Measurements from ENCODE around the gene CDH4.

DNA sequence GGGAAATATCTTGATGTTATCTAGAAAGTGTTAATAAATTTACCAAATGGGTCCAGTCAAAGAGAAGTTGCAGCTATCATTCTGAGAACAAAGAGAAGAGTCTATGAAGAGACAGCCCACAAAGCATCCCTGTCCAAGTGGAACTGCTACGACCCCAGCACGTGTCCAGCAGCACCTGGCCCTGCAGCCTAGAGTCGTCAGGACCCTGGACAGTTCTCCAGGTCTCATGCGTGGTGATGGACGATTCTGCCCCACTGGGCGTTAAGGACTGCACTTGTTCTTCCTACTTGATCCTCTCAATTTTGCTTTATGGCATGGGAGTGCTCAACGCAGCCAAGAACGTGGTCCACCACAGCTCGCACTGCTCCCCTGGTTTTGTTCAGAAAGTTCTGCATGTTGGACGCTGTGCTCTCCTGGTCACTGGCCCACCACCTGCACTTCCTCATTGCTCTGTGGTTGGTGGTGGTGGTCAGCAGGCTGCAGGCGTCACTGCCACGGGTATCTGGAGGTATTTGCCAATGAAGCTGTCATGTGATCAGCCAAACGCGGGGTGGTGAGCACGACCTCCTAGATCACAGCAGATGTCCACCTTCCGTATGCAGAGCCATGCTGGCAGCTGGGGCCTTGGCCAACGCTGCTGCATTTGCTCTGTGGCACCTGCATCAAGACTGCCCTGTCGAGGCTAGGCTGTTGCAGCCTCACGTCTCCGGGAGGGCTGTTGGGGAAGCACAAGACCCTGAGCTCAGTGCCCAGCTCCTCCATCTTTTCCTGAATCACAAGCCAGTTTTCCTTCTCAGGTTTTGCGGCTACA lies 356.4 kb downstream of the CDH4 start:
- TF ChIP-seq, protein P1, sequence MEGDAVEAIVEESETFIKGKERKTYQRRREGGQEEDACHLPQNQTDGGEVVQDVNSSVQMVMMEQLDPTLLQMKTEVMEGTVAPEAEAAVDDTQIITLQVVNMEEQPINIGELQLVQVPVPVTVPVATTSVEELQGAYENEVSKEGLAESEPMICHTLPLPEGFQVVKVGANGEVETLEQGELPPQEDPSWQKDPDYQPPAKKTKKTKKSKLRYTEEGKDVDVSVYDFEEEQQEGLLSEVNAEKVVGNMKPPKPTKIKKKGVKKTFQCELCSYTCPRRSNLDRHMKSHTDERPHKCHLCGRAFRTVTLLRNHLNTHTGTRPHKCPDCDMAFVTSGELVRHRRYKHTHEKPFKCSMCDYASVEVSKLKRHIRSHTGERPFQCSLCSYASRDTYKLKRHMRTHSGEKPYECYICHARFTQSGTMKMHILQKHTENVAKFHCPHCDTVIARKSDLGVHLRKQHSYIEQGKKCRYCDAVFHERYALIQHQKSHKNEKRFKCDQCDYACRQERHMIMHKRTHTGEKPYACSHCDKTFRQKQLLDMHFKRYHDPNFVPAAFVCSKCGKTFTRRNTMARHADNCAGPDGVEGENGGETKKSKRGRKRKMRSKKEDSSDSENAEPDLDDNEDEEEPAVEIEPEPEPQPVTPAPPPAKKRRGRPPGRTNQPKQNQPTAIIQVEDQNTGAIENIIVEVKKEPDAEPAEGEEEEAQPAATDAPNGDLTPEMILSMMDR (IDR thresholded peaks at IDR 0.05): no peak
- TF ChIP-seq EZH2phosphoT487 (IDR thresholded peaks at IDR 0.05): no peak
- no peak for TF ChIP-seq EZH2 (IDR thresholded peaks at IDR 0.05)

Measured in neural progenitor cell (in vitro differentiated cells).